ENCODE results near the gene RNF11.
"Not testable (repeated sequence)": the region's sequence is repeated elsewhere in the genome, so short reads cannot be mapped to it uniquely, and the experiment has no call there.

Gene RNF11

DNA sequence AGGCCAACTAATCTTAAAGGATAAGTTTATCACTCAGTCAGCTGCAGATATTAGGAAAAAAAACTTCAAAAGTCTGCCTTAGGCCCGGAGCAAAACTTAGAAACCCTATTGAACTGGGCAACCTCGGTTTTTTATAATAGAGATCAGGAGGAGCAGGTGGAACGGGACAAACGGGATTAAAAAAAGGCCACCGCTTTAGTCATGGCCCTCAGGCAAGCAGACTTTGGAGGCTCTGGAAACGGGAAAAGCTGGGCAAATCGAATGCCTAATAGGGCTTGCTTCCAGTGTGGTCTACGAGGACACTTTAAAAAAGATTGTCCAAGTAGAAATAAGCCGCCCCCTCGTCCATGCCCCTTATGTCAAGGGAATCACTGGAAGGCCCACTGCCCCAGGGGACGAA, 7.6 kb upstream of the RNF11 start:
- not testable (repeated sequence) for DNase-seq

DNA sequence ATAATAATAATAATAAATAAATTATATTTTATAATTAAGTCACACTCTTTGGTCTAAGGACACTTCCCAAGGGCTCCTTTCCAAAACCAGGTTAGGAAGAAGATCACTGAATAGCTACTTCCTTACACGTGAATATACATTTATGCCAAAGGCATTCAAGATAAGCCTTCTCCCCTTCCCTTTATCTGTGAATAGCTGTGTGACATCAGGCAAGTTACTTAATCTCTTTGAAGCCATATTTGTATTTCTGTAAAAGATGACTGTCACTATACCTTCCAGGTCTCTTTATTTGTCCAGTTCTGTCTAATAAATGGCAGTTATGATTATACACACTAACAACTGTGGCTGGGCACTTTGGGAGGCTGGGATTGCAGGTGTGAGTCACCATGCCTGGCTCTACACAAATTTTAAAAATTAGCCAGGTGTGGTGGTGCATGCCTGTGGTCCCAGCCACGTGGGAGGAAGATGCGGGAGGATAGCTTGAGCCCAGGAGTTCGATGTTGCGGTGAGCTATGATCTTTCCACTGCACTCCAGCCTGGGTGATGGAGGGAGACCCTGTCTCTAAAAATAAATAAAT, 5.5 kb upstream of the RNF11 start:
- DNase-seq = no peak

DNA sequence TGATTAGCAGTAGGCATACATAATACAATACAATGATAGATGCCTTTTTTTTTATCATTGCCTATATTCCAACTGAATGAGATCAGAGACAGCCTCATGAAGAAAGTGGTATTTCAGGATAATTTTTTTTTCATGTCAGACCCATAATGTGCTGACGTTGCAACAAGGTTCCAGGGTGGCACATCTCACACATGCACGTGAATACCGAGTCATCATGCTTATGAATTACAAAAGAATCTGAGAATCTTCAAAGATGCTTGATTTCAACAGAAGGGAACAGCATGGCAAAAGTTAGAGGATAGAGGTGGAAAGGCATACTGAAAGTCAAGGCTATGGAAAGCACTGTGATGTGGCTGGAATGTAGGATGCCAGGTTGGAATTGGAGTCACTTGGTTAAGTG, 5.0 kb upstream of the RNF11 start:
- no peak for DNase-seq

DNA sequence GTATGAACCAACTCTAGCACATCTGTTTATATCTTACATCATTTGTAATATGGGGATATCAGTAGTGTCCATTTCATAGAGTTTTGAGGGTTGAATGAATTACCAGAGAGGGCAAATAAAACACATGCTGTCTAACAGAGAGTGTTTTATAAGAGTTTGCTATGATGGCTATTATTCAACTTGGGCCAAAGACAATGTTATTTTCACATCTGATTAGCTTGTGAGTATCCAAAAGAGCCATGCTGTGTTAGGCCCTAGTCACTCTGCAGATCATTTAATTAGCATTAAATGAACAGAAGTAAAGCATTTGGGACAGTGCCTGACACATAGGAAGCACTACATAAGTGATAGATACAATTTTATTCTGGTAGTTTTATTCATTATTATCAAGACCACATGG, 4.2 kb upstream of the RNF11 start:
- no peak for DNase-seq

DNA sequence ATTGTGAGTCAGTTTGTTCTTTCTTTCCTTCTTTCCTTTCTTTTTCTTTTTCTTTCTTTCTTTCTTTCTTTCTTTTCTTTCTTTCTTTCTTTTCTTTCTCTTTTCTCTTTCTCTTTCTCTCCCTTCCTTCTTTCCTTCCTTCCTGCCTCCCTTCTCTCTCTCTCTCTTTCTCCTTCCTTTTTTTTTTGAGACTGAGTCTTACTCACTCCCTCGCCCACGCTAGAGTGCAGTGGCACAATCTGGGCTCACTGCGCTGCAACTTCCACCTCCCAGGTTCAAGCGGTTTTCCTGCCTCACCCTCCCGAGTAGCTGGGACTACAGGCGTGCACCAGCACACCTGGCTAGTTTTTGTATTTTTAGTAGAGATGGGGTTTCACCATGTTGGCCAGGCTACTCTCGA, 1.8 kb upstream of the RNF11 start:
- DNase-seq = not testable (repeated sequence)

DNA sequence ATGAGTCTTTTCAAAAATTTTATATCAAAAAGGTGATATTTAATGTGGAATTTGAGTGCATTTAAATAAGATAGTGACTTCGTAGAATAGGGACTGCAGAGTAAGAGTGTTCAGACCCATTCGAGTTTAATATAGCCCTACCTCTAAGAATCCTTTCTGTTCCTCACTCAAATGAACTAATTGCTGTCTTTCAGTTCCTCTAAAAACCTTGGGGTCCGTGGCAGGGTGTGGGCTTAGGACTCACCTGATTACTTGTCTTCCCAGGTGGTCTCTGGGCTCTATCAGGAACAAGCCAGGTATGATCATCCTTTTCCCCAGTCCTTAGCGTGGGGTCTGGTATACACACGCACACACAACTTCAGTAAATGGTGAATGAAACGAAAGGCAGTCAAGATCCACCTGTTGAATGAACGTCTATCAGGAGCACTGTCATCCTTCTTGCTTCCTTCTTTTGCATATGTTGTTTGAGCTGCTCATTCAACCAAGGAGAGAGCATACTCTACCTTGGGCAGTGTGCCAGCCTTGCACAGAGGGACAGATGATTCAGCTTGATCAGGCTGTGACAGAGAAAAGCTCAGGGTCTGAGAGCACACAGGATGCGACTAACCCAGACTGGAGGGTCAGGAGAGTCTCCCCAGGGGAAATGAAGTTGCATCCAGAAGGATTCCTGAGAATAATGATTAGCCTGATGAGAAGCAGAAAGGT, 1.2 kb upstream of the RNF11 start:
- peak in 1 of 2 experiments; percentile 37 for DNase-seq

DNA sequence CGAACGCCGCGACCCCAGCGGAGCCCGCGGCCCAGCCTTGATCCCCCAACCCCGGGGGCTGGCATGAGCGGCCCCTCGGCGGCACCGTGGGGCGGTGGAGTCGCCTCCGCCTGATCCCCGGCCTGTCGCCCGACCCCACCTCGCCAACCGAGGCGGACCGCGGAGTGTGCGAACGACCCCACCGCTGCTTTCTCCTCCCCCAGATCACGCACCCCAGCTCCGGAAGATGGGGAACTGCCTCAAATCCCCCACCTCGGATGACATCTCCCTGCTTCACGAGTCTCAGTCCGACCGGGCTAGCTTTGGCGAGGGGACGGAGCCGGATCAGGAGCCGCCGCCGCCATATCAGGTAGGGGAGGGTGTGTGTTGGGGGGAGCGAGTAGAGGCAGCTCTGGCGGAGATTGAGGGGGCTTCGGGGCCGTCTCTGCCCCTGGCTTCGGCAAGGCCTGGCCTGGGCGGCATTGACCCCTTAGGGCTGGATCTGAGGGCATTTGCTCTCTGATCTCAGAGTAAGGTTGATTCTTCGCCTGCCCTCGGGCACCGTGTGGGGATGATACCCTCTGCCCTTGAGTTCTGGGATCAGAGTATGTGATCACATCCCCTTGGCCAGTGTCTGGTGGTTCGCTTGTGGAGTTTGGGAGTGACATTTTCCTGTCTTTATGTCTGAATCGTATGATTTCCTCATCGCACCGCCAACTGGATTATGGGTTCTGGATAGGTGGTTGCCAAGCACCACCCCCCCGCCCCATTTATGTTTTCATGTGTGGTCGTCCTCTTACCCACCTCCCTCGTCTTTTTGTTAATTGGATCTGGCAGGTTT, 668 bp downstream of the RNF11 start:
- no peak for DNase-seq

DNA sequence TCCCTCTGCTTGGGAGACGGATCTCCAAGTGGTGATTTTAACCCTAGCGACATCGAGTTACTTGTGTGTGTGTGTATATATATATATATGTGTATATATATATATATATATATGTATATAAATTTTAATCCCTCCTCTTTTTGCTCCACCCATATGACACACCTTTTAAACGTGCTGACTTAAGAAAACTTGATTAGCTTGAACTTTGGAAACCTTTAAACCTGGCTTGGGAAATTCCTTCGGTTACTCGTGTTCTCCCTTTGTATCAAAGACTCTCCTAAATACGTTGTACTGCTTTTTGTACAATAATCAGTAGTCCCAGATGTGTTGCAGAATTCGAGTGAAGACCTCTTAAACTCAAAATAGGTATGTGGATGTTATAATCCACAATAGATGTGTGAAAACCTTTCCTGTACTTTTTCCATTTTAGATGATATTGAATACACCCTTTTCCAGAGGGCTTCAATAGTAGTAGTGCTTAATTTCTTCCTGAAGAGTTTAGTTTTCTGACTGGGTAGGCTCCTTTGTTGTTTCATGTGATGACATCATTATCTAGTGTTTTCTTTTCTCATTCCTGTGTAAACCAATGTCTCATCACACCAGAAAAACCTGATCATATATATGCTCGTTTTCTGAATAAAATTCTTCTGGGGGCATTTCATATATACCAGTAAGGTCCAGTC, 1.4 kb downstream of the RNF11 start:
- no peak for DNase-seq

DNA sequence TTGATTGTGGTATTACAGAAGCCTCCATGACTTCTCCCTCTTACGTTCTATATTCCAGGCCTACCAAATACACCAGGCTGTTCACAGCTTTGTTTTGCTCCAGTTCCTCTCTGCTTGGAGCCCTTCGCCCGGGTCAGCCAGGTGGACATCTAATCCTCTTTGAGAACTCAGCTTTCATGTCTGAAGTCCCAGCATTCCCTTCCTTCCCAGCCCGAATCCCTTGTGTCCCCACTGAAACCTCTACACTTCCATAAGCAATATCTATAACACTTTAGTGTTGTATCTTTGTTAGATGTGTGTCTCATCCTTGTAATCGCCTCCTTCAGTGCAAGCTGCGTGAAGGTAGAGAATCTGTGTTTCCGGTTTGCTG, 1.9 kb downstream of the RNF11 start:
- no peak for DNase-seq

DNA sequence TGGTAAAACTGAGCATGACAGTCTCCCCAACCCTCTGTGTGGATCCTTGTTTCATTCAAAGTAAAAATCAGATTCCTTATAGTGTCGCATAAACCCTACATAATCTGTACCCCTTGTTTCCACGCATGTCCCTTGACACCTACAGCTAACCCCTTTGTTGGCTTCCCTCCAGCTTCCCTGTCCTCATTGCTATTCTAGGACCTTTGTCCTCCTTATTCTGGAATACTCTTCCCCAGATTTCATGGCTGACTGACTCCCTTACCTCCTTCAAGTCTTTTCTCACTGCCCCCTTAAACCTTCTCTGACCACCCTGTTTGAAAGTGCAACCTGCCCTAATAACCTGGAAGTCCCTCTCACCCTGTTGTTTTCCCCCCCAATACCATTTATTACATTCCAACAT, 4.0 kb downstream of the RNF11 start:
- no peak for DNase-seq

DNA sequence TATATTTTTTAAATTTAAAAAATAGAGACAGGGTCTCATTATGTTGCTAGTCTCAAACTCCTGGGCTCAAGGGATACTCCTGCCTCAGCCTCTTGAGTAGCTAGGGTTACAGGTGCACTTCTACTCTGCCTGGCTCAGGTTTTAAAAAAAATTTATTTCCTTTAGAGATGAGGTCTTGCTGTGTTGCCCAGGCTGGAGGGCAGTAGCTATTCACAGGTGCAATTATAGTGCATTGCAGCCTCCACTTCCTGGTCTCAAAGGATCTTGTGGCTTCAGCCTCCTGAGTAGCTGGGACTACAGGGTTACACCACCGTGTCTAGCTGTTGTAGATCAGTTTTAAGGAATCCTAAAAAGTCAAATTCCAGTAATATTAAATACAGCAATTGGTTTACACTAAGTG, 5.0 kb downstream of the RNF11 start:
- no peak for DNase-seq

DNA sequence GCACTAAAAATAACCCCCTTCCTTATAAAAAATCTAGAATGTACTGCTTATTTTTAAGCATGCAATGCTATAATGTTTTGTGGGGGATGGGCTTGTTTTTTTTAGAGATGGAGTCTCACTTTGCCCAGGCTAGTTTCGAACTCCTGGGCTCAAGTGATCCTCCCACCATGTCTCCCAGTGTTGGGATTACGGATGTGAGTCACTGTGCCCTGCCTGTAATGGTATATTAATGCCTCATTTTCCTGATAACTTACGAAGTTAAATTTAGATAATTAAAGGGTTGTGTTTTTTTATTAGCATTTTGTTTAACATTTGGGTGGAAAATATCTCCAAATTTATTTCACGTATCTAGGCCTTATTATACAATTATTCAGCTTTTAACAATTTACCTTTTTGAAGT, 6.5 kb downstream of the RNF11 start:
- DNase-seq = no peak

DNA sequence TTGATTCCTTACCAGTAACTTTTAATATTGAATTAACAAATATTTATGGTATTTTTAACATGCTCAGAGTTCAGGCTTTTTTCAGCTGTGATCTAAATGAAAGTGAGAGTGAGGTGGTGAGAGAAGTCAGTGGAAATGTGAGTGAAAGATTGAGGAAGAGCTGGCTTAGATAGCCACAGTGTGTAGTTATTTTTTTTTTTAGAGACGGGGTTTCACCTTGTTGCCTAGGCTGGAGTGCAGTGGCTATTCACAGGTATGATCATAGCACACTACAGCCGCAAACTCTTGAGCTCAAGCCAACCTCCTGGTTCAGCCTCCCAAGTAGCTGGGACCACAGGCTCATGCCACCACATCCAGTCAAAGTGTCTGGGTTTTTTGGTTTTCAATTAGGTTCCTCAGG, 10.9 kb downstream of the RNF11 start:
- no peak for DNase-seq

DNA sequence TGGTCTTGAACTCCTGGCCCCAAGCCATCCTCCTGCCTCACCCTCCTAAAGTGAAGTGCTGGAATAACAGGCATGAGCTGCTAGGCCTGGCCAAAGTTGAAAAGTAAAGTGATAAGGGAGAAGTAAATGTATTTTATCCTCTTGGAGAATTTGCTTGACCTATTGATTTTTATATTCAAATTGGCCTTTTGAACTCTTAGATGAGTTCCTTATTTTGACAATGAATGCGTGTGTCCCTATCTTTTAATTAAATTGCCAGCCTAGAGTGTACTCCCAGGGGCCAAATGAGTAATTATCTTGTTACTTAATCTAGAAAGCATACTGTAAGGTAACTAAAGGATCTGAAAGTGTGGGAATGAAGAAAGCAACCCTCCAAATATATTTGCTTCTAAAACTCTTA, 11.4 kb downstream of the RNF11 start:
- no peak for DNase-seq

DNA sequence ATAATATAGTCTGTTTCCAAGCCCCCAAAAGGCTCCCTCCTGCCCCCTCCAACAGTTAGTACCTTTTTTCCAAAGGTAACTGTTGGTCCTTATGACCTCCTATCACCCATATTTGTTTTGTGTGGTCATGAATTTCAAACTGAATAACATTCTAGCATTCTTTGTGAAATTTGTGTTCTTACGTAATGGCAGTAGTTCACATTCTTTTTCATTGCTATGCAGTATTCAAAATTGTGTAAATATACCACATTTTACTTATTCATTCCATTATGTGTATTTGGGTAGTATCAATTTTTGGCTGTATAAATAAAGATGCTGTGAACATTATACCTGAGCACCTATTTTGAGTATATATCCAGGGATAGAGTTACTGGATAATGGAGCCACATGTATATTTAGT, 13.4 kb downstream of the RNF11 start:
- no peak for DNase-seq

DNA sequence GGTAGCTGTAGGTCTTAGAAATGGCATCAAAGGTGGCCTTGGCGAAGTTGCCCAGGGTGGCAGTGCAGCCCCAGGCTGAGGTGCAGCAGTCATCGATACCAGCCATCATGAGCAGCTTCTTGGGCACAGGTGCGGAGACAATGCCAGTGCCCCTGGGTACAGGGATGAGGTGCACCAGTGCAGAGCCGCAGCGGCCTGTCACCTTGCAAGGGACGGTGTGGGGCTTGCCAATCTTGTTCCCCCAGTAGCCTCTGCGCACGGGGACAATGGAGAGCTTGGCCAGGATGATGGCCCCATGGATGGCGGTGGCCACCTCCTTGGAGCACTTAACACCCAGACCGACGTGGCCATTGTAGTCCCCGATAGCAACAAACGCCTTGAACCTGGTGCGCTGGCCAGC, 14.7 kb downstream of the RNF11 start:
- not testable (repeated sequence) for DNase-seq

DNA sequence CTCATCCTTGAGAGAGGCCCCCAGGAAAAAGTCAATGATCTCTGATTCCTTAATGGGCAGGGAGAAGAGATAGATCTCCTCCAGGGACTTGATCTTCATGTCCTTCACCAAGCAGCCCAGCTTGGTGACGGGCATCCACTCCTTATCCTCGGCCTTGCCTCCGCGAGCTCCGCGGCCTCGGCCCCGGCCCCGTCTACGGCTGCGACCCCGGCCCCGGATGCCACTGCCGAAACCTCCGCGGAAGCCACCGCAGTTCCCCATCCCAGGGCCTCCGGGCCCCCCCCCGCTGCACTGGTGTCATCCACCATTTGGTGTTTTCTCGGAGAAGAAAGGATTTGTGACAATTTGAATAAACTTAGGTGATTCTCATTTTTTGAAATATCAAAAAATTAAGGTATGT, 15.1 kb downstream of the RNF11 start:
- DNase-seq = not testable (repeated sequence)

DNA sequence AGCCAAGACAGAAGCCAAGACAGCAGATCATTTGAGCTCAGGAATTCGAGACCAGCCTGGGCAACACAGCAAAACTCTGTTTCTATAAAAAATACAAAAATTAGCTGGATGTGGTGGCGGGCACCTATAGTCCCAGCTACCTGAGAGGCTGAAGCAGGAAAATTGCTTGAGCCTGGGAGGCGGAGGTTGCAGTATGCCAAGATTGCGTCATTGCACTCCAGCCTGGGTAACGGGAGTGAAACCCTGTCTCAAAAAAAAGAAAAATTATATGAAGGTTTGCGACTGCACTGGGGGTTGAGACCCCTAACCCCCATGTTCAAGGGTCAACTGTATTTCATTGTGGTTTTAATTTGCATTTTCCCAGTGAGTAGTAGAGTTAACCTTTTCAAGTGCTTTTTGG, 16.3 kb downstream of the RNF11 start:
- DNase-seq = no peak

DNA sequence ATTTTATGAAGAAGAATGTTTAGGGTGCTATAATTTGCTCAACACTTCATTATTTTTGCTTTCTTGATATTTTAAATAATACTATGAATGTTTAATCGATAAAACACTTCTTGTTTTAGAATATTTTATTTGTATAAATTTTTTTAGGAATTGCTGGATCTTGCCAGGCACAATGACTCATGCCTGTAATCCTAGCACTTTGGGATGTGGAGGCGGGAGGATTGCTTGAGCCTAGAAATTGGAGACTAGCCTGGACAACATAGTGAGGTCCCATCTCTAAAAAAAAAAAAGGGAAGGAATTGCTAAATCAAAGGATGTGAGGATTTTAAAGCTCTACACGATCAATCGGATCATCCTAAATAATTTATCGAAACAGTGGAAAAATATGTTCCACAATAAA, 17.6 kb downstream of the RNF11 start:
- DNase-seq = no peak

DNA sequence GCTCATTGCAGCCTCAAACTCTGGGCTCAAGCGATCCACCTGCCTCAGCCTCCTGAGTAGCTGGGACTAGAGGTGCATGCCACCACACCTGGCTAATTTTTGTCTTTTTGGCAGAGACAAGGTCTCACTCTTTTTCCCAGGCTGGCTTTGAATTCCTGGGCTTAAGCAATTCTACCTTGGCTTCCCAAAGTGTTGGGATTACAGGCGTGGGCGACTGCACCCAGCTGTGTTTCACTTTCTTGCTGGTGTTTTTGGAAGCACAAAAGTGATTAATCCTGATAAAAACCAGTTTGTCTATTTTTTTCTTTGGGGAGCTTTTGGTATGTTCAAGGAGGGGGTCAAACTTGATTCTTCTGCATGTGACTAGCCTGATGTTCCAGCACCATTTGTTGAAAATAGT, 19.3 kb downstream of the RNF11 start:
- DNase-seq = no peak

DNA sequence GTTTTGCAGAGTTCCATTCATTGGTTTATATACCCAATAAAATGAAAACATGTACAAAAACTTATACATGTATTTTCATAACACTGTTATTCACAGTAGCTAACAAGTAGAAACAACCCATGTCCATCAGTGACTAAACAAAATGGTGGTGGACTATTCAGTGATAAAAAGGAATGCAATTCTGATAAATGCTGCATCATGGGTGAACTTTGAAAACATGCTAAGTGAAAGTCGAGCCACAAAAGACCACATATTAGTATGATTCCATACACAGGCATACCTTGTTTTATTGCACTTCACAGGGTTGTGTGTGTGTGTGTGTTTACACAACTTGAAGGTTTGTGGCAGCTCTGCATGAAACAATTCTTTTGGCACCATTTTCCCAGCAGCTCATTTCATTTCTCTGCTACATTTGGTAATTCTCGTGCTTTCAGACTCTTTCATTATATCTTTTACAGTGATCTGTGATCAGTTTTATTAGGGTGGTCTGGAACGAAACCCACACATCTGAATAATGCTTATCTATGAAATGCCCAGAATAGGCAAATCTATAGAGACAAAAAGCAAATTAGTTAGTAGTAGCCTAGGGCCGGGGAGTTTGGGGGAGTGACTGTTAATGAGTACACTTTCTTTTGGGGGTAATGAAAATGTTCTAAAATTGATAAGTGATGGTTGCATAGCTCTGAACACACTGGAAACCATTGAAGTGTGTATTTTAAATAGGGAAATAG, 27.2 kb downstream of the RNF11 start:
- DNase-seq = no peak

DNA sequence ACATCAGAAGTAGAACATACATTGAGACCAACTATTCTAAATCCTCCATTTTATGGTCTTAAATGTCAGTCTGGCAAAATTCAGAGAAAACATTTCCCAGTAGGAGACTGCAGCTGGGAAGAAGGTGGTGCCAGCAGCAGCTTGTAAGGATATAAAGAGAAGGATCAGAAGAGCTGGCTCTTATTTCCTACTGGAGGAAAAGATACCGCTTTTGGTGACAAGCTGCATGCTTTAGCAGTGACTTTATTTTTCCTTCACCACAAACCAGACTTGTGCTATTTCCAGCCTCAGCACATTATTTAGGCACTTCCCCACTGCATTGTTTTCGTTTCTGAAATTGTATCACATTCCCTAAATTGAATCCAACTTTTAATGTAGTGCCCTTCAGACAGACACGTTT, 28.4 kb downstream of the RNF11 start:
- DNase-seq = no peak

DNA sequence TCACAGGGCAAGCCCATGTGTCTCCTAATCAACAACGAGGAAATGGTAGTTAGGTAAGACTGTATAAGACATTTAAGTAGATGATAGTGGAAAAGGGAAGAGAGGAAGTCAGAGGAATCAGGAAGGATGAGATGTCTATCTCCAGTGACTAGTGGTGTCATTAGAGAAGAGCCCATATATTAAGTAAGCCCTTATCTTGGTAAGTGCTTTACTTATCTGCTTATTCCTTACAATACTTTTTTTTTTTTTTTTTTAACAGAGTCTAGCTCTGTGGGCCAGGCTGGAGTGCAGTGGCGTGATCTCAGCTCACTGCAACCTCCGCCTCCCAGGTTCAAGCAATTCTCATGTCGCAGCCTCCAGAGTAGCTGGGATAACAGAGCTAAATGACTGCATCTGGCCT, 29.5 kb downstream of the RNF11 start:
- no peak for DNase-seq

Data from cerebellar nuclear complex (tissue), 1 donor.